H1 (cell line): ENCODE results near the gene CRTAP. TPM values are rescaled to one million over a fixed set of nuclear protein-coding genes. Genes with fewer than 3 reads are reported as not detected.

ENCODE experiments used
- BRCA1 ChIP-seq: IDR thresholded peaks from 2 replicates; pipeline ENCODE4 v1.6.1; 2012; ENCODE audit warnings: low read depth, low read length, improper control_type of control experiment
- CHD2 ChIP-seq: IDR thresholded peaks from 2 replicates; pipeline ENCODE4 v1.6.1; 2012; ENCODE audit warnings: low read length, improper control_type of control experiment
- E2F6 ChIP-seq: IDR thresholded peaks from 2 replicates; pipeline ENCODE4 v1.6.1; 2012; ENCODE audit warnings: inconsistent platforms
- EP300 ChIP-seq, 2 experiments: IDR thresholded peaks; 1 replicate in 1 of 2; 2 replicates in 1 of 2; pipeline ENCODE4 v1.6.1; 2011 to 2012; ENCODE audit warnings: low read depth in 2 of 2, low read length in 2 of 2, mild to moderate bottlenecking in 2 of 2, borderline replicate concordance in 1 of 2, inconsistent platforms in 1 of 2, moderate library complexity in 1 of 2
- POU5F1 ChIP-seq: IDR thresholded peaks from 2 replicates; pipeline ENCODE4 v1.6.1; 2011; ENCODE audit warnings: low read depth, mild to moderate bottlenecking, low read length, moderate library complexity
- RBBP5 ChIP-seq: IDR thresholded peaks from 2 replicates; pipeline ENCODE4 v1.7.1; 2012; ENCODE audit warnings: low read depth, mild to moderate bottlenecking, inconsistent platforms, low read length, moderate library complexity, borderline replicate concordance
- SIN3A ChIP-seq, 2 experiments: IDR thresholded peaks in 1 of 2; conservative IDR thresholded peaks in 1 of 2; 2 replicates each; pipeline ENCODE4 v1.6.1; 2011 to 2012; ENCODE audit warnings: low read length in 2 of 2, improper control_type of control experiment in 1 of 2, low read depth in 1 of 2, mild to moderate bottlenecking in 1 of 2
- TAF7 ChIP-seq: optimal IDR thresholded peaks from 2 replicates; pipeline ENCODE3; 2011; ENCODE audit warnings: low read depth, mild to moderate bottlenecking, inconsistent platforms, low read length, moderate library complexity, borderline replicate concordance
- TEAD4 ChIP-seq: IDR thresholded peaks from 2 replicates; pipeline ENCODE4 v1.6.1; 2012; ENCODE audit warnings: low read depth, low read length, inconsistent platforms, mixed read lengths
- YY1 ChIP-seq: IDR thresholded peaks from 2 replicates; pipeline ENCODE4 v1.6.1; 2011; ENCODE audit warnings: low read depth, mild to moderate bottlenecking, low read length
- ZNF274 ChIP-seq: IDR thresholded peaks from 2 replicates; pipeline ENCODE4 v1.7.0; 2012; ENCODE audit warnings: low read length, borderline replicate concordance; ENCODE audit errors: extremely low read depth
- polyA plus RNA-seq, 7 experiments: library from polyadenylated mRNA; depleted of rRNA in 3 of 7; stranded (reverse) in 5 of 7; unstranded in 2 of 7; fragments of >200 nt in 5 of 7; fragments of 200-250 nt in 2 of 7; gene quantifications; 1 replicate in 5 of 7; 2 replicates in 1 of 7; 4 replicates in 1 of 7; pipeline versions ENCODE4 v1.2.1 to v1.2.3, GENCODE V29; 2011 to 2013; ENCODE audit warnings: missing spikeins in 2 of 7, mixed read lengths in 2 of 7
- total RNA-seq: library from RNA; stranded (reverse); fragmentation: NEBNext Ultra II Directional; extraction: Animal tissue kit (Norgen Biotek cat#: 25700); gene quantifications from 2 replicates; pipeline ENCODE4 v1.2.1, GENCODE V29; 2021

The CRTAP gene
- total and polyA plus RNA-seq, 2 of the 8 experiments (the other 6 are each of a cell fraction or from before 2014, with no cell fraction given) = 159 to 188 TPM

GRCh38 chr3:33113772-33114621, at the start of gene CRTAP (continued):
- TF ChIP-seq YY1 (no peak), CHD2 (no peak), E2F6 (peak; percentile 52), BRCA1 (no peak), RBBP5 (peak; percentile 96), TEAD4 (no peak), ZNF274 (no peak), EP300 (IDR thresholded peaks at IDR 0.05; ENCODE audit: borderline replicate concordance in 1 of 2, low read depth in 2 of 2, low read length in 2 of 2) (no peak), POU5F1 (no peak), SIN3A (conservative IDR thresholded peaks at IDR 0.05 in 1 of 2, IDR thresholded peaks at IDR 0.05 in 1 of 2; ENCODE audit: low read depth in 1 of 2, low read length in 2 of 2) (peak; percentile 52 to 59; a peak in 2 of 4 replicates), TAF7 (no peak)
